Esophagus muscularis mucosa (tissue), 4 donors: Measurements from ENCODE around the gene HEATR5A. TPM values are rescaled to one million over a fixed set of nuclear protein-coding genes. Genes with fewer than 3 reads are reported as not detected.
"Not testable (repeated sequence)": the region's sequence is repeated elsewhere in the genome, so short reads cannot be mapped to it uniquely, and the experiment has no call there.

ENCODE experiments used
- DNase-seq: peaks from one replicate; pipeline ENCODE4 v3.0.0-alpha.2; 2017; ENCODE audit errors: extremely low spot score
- H3K27ac ChIP-seq, 4 donors: fragments of 200-600 bp; sonication (generic); replicated peaks in 1 of 4; 1 replicate in 3 of 4; 2 replicates in 1 of 4; pipeline ENCODE4 v1.5.1; 2016 to 2019; ENCODE audit warnings: mild to moderate bottlenecking in 1 of 4
- H3K27me3 ChIP-seq, 4 donors: fragments of 200-600 bp; sonication (generic); one replicate each; pipeline versions ENCODE4 v1.5.1 to v1.6.0; 2016 to 2019
- H3K36me3 ChIP-seq, 4 donors: fragments of 200-600 bp; sonication (generic); one replicate each; pipeline ENCODE4 v1.5.1; 2016 to 2019
- H3K4me1 ChIP-seq, 4 donors: fragments of 200-600 bp; sonication (generic); one replicate each; pipeline ENCODE4 v1.5.1; 2016 to 2019
- H3K4me3 ChIP-seq, 4 donors: fragments of 200-600 bp; sonication (generic); 1 replicate in 2 of 4; 2 replicates in 2 of 4; pipeline ENCODE4 v1.5.1; 2016 to 2019; ENCODE audit warnings: mild to moderate bottlenecking in 4 of 4, moderate library complexity in 1 of 4
- H3K9me3 ChIP-seq, 4 donors: fragments of 200-600 bp; sonication (generic); 1 replicate in 3 of 4; 2 replicates in 1 of 4; pipeline ENCODE4 v1.5.1; 2016 to 2019
- CTCF ChIP-seq, 3 experiments: fragments of 200-600 bp in 2 of 3; fragments of 450-650 bp in 1 of 3; sonication (generic) in 2 of 3; IDR thresholded peaks; one replicate each; pipeline ENCODE4 v1.5.1; 2017 to 2019; ENCODE audit warnings: antibody characterized with exemption in 3 of 3, mild to moderate bottlenecking in 2 of 3, moderate library complexity in 1 of 3
- EP300 ChIP-seq: sonication (generic); formaldehyde crosslinking; IDR thresholded peaks from one replicate; pipeline ENCODE4 v1.6.1; 2017; ENCODE audit warnings: antibody characterized with exemption
- POLR2A ChIP-seq: fragments of 450-650 bp; IDR thresholded peaks from one replicate; pipeline ENCODE4 v1.6.1; 2017; ENCODE audit warnings: antibody characterized with exemption, moderate library complexity, mild to moderate bottlenecking, low read depth
- POLR2AphosphoS5 ChIP-seq, 2 donors: sonication (generic); formaldehyde crosslinking; IDR thresholded peaks; one replicate each; pipeline ENCODE4 v1.6.1; 2017; ENCODE audit warnings: antibody characterized with exemption in 2 of 2
- WGBS: methylation state at CpG from one replicate; pipeline ENCODE4 v1.1.5; 2018; 5-methylcytosine and 5-hydroxymethylcytosine counted together
- intact Hi-C: fragments of 100-400 bp; cut with DNase I; formaldehyde crosslinking; loops from one replicate; pipeline ENCODE4 v1.15.1; 2023
- total RNA-seq, 4 donors: library from RNA; depleted of rRNA; stranded (reverse); fragments of >200 nt; gene quantifications; one replicate each; pipeline versions ENCODE4 v1.1.0 to v1.2.1, GENCODE V29; 2016

Gene HEATR5A
- total RNA-seq, 4 donors from 2014 or later = 24.1 to 38.2 (median 28.2) TPM

- WGBS = 100% methylated on average over 3 of the region's 3 CpGs
- DNase-seq = no peak
- intact Hi-C loops = loop anchor here (5.0 kb wide), 1 partner anchor 54 kb away; the partner anchor contains the start of gene HECTD1
- Histone ChIP-seq H3K36me3 (no peaks in the 10 kb centered on the region), H3K4me1 (peaks cover 38 to 56% (median 49%) of the 10 kb centered on the region in 4 donors), H3K9me3 (no peaks in the 10 kb centered on the region), H3K4me3 (no peak overlapping the region), H3K27ac (peak overlapping the region; percentile 84 to 91 (median 89)), H3K27me3 (no peaks in the 10 kb centered on the region)
- TF ChIP-seq POLR2A = no peak
Measured at GRCh38 chr14:31261523-31261858, 158.9 kb downstream of the HEATR5A start.

- H3K27ac ChIP-seq, H3K36me3 ChIP-seq, H3K4me3 ChIP-seq, DNase-seq, intact Hi-C loops, H3K27me3 ChIP-seq, H3K9me3 ChIP-seq: not testable (repeated sequence)
- peaks cover 27 to 32% (median 29%) of the 10 kb centered on the region in 4 donors for H3K4me1 ChIP-seq
- WGBS = 99% methylated on average over 4 of the region's 4 CpGs
Measured at GRCh38 chr14:31259040-31259435, 161.3 kb downstream of the HEATR5A start.

- whole genome bisulfite sequencing = 100% methylated on average over 3 of the region's 3 CpGs
- Histone ChIP-seq H3K36me3 (no peaks in the 10 kb centered on the region), H3K4me1 (peaks cover 22 to 27% (median 24%) of the 10 kb centered on the region in 4 donors), H3K4me3 (no peak overlapping the region), H3K27ac (no peak overlapping the region), H3K27me3 (no peaks in the 10 kb centered on the region), H3K9me3 (no peaks in the 10 kb centered on the region)
- no peak for DNase-seq
- intact Hi-C loops = no loop called here
- TF ChIP-seq POLR2A (no peak), POLR2AphosphoS5 (IDR thresholded peaks at IDR 0.05) (no peak), CTCF (IDR thresholded peaks at IDR 0.05) (no peak), EP300 (no peak)
Measured at GRCh38 chr14:31258427-31259039, 161.8 kb downstream of the HEATR5A start.

GRCh38 chr14:31257554-31258426, 162.6 kb downstream of the HEATR5A start:
- H3K4me1 ChIP-seq = peaks cover 15 to 20% (median 17%) of the 10 kb centered on the region in 4 donors
- intact Hi-C loops, H3K27me3 ChIP-seq, H3K27ac ChIP-seq, H3K9me3 ChIP-seq, DNase-seq, H3K36me3 ChIP-seq, H3K4me3 ChIP-seq: not testable (repeated sequence)
- 85% methylated on average over 17 of the region's 17 CpGs for WGBS

GRCh38 chr14:31257244-31257553, 163.2 kb downstream of the HEATR5A start:
- no peak for TF ChIP-seq EP300
- WGBS = 100% methylated on average over 1 of the region's 1 CpG
- no peak overlapping the region for H3K27ac ChIP-seq
- H3K4me1 ChIP-seq = peaks cover 9 to 14% (median 12%) of the 10 kb centered on the region in 4 donors
- H3K4me3 ChIP-seq = no peak overlapping the region
- no peaks in the 10 kb centered on the region for H3K9me3 ChIP-seq
- no peaks in the 10 kb centered on the region for H3K36me3 ChIP-seq
- no peaks in the 10 kb centered on the region for H3K27me3 ChIP-seq
- no peak for DNase-seq
- intact Hi-C loops = no loop called here

GRCh38 chr14:31256534-31257243, 163.7 kb downstream of the HEATR5A start:
- H3K9me3 ChIP-seq = no peaks in the 10 kb centered on the region
- no peak overlapping the region for H3K4me3 ChIP-seq
- TF ChIP-seq EP300 (no peak), POLR2AphosphoS5 (IDR thresholded peaks at IDR 0.05) (no peak), POLR2A (no peak), CTCF (IDR thresholded peaks at IDR 0.05) (no peak)
- peaks cover 4 to 9% (median 6%) of the 10 kb centered on the region in 4 donors for H3K4me1 ChIP-seq
- DNase-seq = no peak
- 86% methylated on average over 5 of the region's 5 CpGs for WGBS
- intact Hi-C loops = no loop called here
- H3K36me3 ChIP-seq = no peaks in the 10 kb centered on the region
- H3K27ac ChIP-seq = no peak overlapping the region
- H3K27me3 ChIP-seq = no peaks in the 10 kb centered on the region

- H3K9me3 ChIP-seq, intact Hi-C loops, H3K27me3 ChIP-seq, H3K27ac ChIP-seq, DNase-seq, H3K4me3 ChIP-seq, H3K4me1 ChIP-seq, H3K36me3 ChIP-seq: not testable (repeated sequence)
- WGBS = 97% methylated on average over 4 of the region's 4 CpGs
Measured at GRCh38 chr14:31255918-31256317, 164.4 kb downstream of the HEATR5A start.
